ENCODE measurements around the gene NEK3.
"Not testable (repeated sequence)": the region's sequence is repeated elsewhere in the genome, so short reads cannot be mapped to it uniquely, and the experiment has no call there.

Gene NEK3

GRCh38 chr13:52112591-52112990, 46.8 kb downstream of the NEK3 start:
- no peak for DNase-seq

- no peak for DNase-seq
Observed at GRCh38 chr13:52109116-52109670, 50.2 kb downstream of the NEK3 start.

GRCh38 chr13:52105841-52106240, 53.6 kb downstream of the NEK3 start:
- DNase-seq, result no peak

- no peak for DNase-seq
Observed at GRCh38 chr13:52104624-52105023, 54.8 kb downstream of the NEK3 start.

- DNase-seq, result no peak
Observed at GRCh38 chr13:52103386-52103785, 56.0 kb downstream of the NEK3 start.

- DNase-seq, result not testable (repeated sequence)
Observed at GRCh38 chr13:52102423-52102822, 57.0 kb downstream of the NEK3 start.

- no peak for DNase-seq
Observed at GRCh38 chr13:52097197-52097596, 62.2 kb downstream of the NEK3 start.

GRCh38 chr13:52096748-52097147, 62.6 kb downstream of the NEK3 start:
- no peak for DNase-seq

- DNase-seq, result no peak
Observed at GRCh38 chr13:52096062-52096461, 63.3 kb downstream of the NEK3 start.

- no peak for DNase-seq
Observed at GRCh38 chr13:52092087-52092486, 67.3 kb downstream of the NEK3 start.

GRCh38 chr13:52091473-52091872, 67.9 kb downstream of the NEK3 start:
- DNase-seq, result no peak

- DNase-seq, result no peak
Observed at GRCh38 chr13:52085421-52085820, 74.0 kb downstream of the NEK3 start.

- DNase-seq, result not testable (repeated sequence)
Observed at GRCh38 chr13:52084981-52085380, 74.4 kb downstream of the NEK3 start.
